ENCODE data around the gene NCR3LG1.
"Not testable (repeated sequence)": the region's sequence is repeated elsewhere in the genome, so short reads cannot be mapped to it uniquely, and the experiment has no call there.

NCR3LG1 gene

GRCh38 chr11:17413414-17414316 lies 62.1 kb downstream of the NCR3LG1 start:
- DNase-seq: no peak

- DNase-seq: no peak
These were observed 62.7 kb downstream of the NCR3LG1 start for GRCh38 chr11:17414317-17414737.

- no peak for DNase-seq
These were observed 63.4 kb downstream of the NCR3LG1 start for GRCh38 chr11:17414992-17415391.

GRCh38 chr11:17415523-17416104 lies 64.0 kb downstream of the NCR3LG1 start:
- DNase-seq: no peak

- no peak for DNase-seq
These were observed 64.9 kb downstream of the NCR3LG1 start for GRCh38 chr11:17416492-17416891.

GRCh38 chr11:17418444-17419081 lies 67.0 kb downstream of the NCR3LG1 start:
- DNase-seq: no peak

GRCh38 chr11:17421781-17422180 lies 70.2 kb downstream of the NCR3LG1 start:
- no peak for DNase-seq

GRCh38 chr11:17423533-17424310 lies 72.1 kb downstream of the NCR3LG1 start:
- DNase-seq: no peak

- not testable (repeated sequence) for DNase-seq
These were observed 74.6 kb downstream of the NCR3LG1 start for GRCh38 chr11:17426233-17426632.
